ENCODE measurements around the gene POLG. TPM values are rescaled to one million over a fixed set of nuclear protein-coding genes. Genes with fewer than 3 reads are reported as not detected.

Gene POLG
- 10 to 100 TPM; 46.7 to 55.7 (median 54.2) TPM for polyA plus RNA-seq (ENCODE audit: insufficient read length in 3 of 3)
- long read RNA-seq, donor 1, partial matches to known transcripts, result 0 of 2 reads
- long read RNA-seq, donor 1, other reads (novel, unspliced or antisense), result 0 of 2 reads
- long read RNA-seq, donor 2, full-length matches to known transcripts, result 9 of 9 reads
- long read RNA-seq, donor 2, partial matches to known transcripts, result 0 of 9 reads
- long read RNA-seq, donor 2, other reads (novel, unspliced or antisense), result 0 of 9 reads
- long read RNA-seq, donor 3, full-length matches to known transcripts, result 11 of 23 reads
- long read RNA-seq, donor 3, partial matches to known transcripts, result 12 of 23 reads
- long read RNA-seq, donor 3, other reads (novel, unspliced or antisense), result 0 of 23 reads
- long read RNA-seq, donor 4, full-length matches to known transcripts, result 4 of 4 reads
- long read RNA-seq, donor 4, partial matches to known transcripts, result 0 of 4 reads
- long read RNA-seq, donor 4, other reads (novel, unspliced or antisense), result 0 of 4 reads
- long read RNA-seq, donor 5, result 0 reads
- long read RNA-seq, donor 6, transcript POLG-206 (2 exons, 764 nt), result major isoform, 7 of 14 reads
- long read RNA-seq, donor 6, partial matches to known transcripts, result 5 of 14 reads
- long read RNA-seq, donor 6, other reads (novel, unspliced or antisense), result 0 of 14 reads
- long read RNA-seq, donor 7, transcript POLG-206 (2 exons, 764 nt), result major isoform, 8 of 9 reads
- long read RNA-seq, donor 7, partial matches to known transcripts, result 0 of 9 reads
- long read RNA-seq, donor 7, other reads (novel, unspliced or antisense), result 0 of 9 reads
- long read RNA-seq, donor 8, result 0 reads
- long read RNA-seq, donor 9, full-length matches to known transcripts, result 5 of 5 reads
- long read RNA-seq, donor 9, partial matches to known transcripts, result 0 of 5 reads
- long read RNA-seq, donor 9, other reads (novel, unspliced or antisense), result 0 of 5 reads
- long read RNA-seq, donor 10, full-length matches to known transcripts, result 15 of 15 reads
- long read RNA-seq, donor 10, partial matches to known transcripts, result 0 of 15 reads
- long read RNA-seq, donor 10, other reads (novel, unspliced or antisense), result 0 of 15 reads
- long read RNA-seq, donor 11, partial matches to known transcripts, result 0 of 1 reads
- long read RNA-seq, donor 11, other reads (novel, unspliced or antisense), result 0 of 1 reads
- long read RNA-seq, donor 12, partial matches to known transcripts, result 10 of 12 reads
- long read RNA-seq, donor 12, other reads (novel, unspliced or antisense), result 0 of 12 reads
- long read RNA-seq, donor 13, result 0 reads
- long read RNA-seq, donor 14, full-length matches to known transcripts, result 4 of 4 reads
- long read RNA-seq, donor 14, partial matches to known transcripts, result 0 of 4 reads
- long read RNA-seq, donor 14, other reads (novel, unspliced or antisense), result 0 of 4 reads
- long read RNA-seq, donor 15, partial matches to known transcripts, result 0 of 4 reads
- long read RNA-seq, donor 15, other reads (novel, unspliced or antisense), result 0 of 4 reads
- long read RNA-seq, donor 16, full-length matches to known transcripts, result 12 of 58 reads
- long read RNA-seq, donor 16, partial matches to known transcripts, result 46 of 58 reads
- long read RNA-seq, donor 16, other reads (novel, unspliced or antisense), result 0 of 58 reads

- DNase-seq (ENCODE audit: extremely low read depth in 1 of 11, low read depth in 9 of 11, low spot score in 4 of 11), result peak; percentile 97 to 99 (median 98)
These were observed at the start of gene POLG for GRCh38 chr15:89334510-89335297. Gene POLG (minus strand): TSS chr15:89334824. CDS start chr15:89333754, 1,070 bp downstream.

GRCh38 chr15:89384176-89384604, 49.6 kb upstream of the POLG start:
- no peak for DNase-seq (ENCODE audit: extremely low read depth in 1 of 11, low read depth in 9 of 11, low spot score in 4 of 11)

GRCh38 chr15:89383365-89384175, 48.9 kb upstream of the POLG start:
- peak in 10 of 11 donors; percentile 62 to 89 (median 77) for DNase-seq (ENCODE audit: extremely low read depth in 1 of 11, low read depth in 9 of 11, low spot score in 4 of 11)

GRCh38 chr15:89381888-89382686, 47.5 kb upstream of the POLG start:
- no peak for DNase-seq (ENCODE audit: extremely low read depth in 1 of 11, low read depth in 9 of 11, low spot score in 4 of 11)

- DNase-seq (ENCODE audit: extremely low read depth in 1 of 11, low read depth in 9 of 11, low spot score in 4 of 11), result no peak
These were observed 46.7 kb upstream of the POLG start for GRCh38 chr15:89381331-89381730.

- DNase-seq (ENCODE audit: extremely low read depth in 1 of 11, low read depth in 9 of 11, low spot score in 4 of 11), result no peak
These were observed 45.2 kb upstream of the POLG start for GRCh38 chr15:89379818-89380217.

GRCh38 chr15:89379251-89379695, 44.6 kb upstream of the POLG start:
- DNase-seq (ENCODE audit: extremely low read depth in 1 of 11, low read depth in 9 of 11, low spot score in 4 of 11), result no peak

GRCh38 chr15:89378296-89379151, 43.9 kb upstream of the POLG start:
- DNase-seq (ENCODE audit: extremely low read depth in 1 of 11, low read depth in 9 of 11, low spot score in 4 of 11), result peak in 1 of 11 donors; percentile 48

- no peak for DNase-seq (ENCODE audit: extremely low read depth in 1 of 11, low read depth in 9 of 11, low spot score in 4 of 11)
These were observed 43.2 kb upstream of the POLG start for GRCh38 chr15:89377842-89378295.

- no peak for DNase-seq (ENCODE audit: extremely low read depth in 1 of 11, low read depth in 9 of 11, low spot score in 4 of 11)
These were observed 42.6 kb upstream of the POLG start for GRCh38 chr15:89377024-89377841.

GRCh38 chr15:89376388-89376787, 41.8 kb upstream of the POLG start:
- no peak for DNase-seq (ENCODE audit: extremely low read depth in 1 of 11, low read depth in 9 of 11, low spot score in 4 of 11)

GRCh38 chr15:89375093-89376005, 40.7 kb upstream of the POLG start:
- no peak for DNase-seq (ENCODE audit: extremely low read depth in 1 of 11, low read depth in 9 of 11, low spot score in 4 of 11)
